ENCODE data around the gene DIAPH2.
"Not testable (repeated sequence)": the region's sequence is repeated elsewhere in the genome, so short reads cannot be mapped to it uniquely, and the experiment has no call there.

Gene DIAPH2

DNA sequence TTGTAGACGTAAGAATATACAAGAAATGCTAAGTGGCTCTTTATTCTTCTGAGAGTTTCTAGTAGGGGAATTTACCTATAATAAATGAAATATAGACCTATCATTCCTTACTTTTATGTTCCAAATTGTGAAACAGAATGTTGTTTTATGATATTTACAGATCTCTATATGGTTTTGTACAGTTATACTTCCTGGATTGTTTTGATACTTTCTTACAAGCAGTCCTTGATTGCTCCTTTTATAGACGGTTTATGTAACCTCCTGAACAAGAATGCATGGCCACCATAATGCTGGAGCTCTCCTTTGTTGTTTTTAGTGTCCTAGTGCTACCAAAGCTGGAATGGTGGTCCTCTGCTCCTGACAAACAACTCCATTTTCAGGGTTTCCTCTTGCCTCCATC lies 107.4 kb downstream of the DIAPH2 start:
- Mint-ChIP-seq H3K27me3 (no peaks in the 10 kb centered on the region), H3K9me3 (no peaks in the 10 kb centered on the region), H3K27ac (no peak overlapping the region), H3K4me3 (no peak overlapping the region), H3K36me3 (ENCODE audit: insufficient read depth) (no peaks in the 10 kb centered on the region), H3K4me1 (ENCODE audit: low read depth in 2 of 2) (peaks cover 0 to 3% of the 10 kb centered on the region in 2 donors)
- no peak for ATAC-seq (replicated peaks)
- no peak for DNase-seq

DNA sequence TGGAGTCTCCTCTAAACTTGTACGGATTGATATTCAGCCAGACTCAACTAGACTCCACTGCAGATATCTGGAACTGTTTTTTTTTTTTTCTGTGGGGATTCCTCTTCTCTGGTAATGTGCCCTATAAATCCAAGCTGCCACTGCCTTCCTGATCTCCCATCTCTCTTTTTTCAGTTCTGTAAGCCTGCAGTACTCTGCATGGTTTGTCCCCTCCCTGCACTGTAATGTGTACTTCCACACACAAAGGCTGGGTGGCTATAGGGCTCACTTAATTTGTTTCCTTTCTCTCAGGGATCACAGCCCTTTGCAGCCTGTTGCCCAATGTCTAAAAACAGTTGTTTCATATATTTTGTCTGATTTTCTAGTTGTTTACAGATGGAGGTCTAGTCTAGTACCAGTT lies 114.3 kb downstream of the DIAPH2 start:
- H3K4me1 Mint-ChIP-seq (ENCODE audit: low read depth in 2 of 2) = peaks cover 0 to 14% of the 10 kb centered on the region in 2 donors
- H3K27ac Mint-ChIP-seq = peak overlapping the region in 1 of 2 donors; percentile 31
- no peak overlapping the region for H3K4me3 Mint-ChIP-seq
- H3K9me3 Mint-ChIP-seq = no peaks in the 10 kb centered on the region
- H3K36me3 Mint-ChIP-seq (ENCODE audit: insufficient read depth) = no peaks in the 10 kb centered on the region
- H3K27me3 Mint-ChIP-seq = no peaks in the 10 kb centered on the region
- no peak for DNase-seq
- no peak for ATAC-seq (replicated peaks)

DNA sequence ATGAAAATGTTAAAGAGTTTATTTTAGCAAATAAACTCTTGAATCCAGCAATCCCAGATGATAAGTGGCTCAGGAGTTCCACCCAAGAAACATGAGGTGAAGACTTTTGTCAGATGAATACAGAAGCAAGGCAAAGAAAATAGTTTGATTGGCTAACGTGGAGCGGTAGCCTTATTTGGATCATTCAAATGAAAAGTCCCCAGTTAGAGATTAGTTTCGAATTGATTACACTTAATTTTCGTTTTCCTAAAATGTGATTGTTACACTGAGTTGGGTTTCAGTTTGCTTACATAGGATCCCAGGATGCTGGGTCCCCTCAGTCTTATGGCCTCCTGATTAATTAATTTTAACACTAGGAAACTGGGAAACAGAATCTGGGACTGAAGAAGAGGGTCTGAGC lies 122.7 kb downstream of the DIAPH2 start:
- Mint-ChIP-seq H3K36me3 (ENCODE audit: insufficient read depth) (no peaks in the 10 kb centered on the region), H3K9me3 (no peaks in the 10 kb centered on the region), H3K4me3 (no peak overlapping the region), H3K4me1 (ENCODE audit: low read depth in 2 of 2) (peaks cover 2 to 6% of the 10 kb centered on the region in 2 donors), H3K27me3 (no peaks in the 10 kb centered on the region), H3K27ac (no peak overlapping the region)
- ATAC-seq (replicated peaks) = no peak
- no peak for DNase-seq

DNA sequence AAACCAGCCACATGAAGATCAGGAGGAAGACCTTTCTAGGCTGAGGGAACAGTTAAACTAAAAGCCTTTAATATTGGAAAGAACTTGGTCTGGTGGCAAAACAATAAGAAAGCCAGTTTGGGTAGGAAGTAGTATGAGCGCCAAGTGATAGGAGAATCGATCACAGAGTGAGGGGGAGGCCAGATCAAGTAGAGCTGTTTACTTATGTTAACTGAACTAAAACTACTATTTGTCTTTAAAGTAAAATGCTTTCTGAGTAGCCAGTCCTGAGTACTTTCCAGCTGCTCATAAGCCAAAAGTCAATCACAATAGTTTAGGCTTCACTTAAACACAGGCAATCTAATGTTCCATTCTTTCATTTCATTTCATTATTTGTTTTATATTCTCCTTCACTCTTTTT lies 136.3 kb downstream of the DIAPH2 start:
- no peaks in the 10 kb centered on the region for H3K36me3 Mint-ChIP-seq (ENCODE audit: insufficient read depth)
- H3K4me1 Mint-ChIP-seq (ENCODE audit: low read depth in 2 of 2) = peaks cover 0 to 4% of the 10 kb centered on the region in 2 donors
- no peaks in the 10 kb centered on the region for H3K9me3 Mint-ChIP-seq
- no peak overlapping the region for H3K27ac Mint-ChIP-seq
- no peak for DNase-seq
- H3K4me3 Mint-ChIP-seq = no peak overlapping the region
- H3K27me3 Mint-ChIP-seq = no peaks in the 10 kb centered on the region
- no peak for ATAC-seq (replicated peaks)

DNA sequence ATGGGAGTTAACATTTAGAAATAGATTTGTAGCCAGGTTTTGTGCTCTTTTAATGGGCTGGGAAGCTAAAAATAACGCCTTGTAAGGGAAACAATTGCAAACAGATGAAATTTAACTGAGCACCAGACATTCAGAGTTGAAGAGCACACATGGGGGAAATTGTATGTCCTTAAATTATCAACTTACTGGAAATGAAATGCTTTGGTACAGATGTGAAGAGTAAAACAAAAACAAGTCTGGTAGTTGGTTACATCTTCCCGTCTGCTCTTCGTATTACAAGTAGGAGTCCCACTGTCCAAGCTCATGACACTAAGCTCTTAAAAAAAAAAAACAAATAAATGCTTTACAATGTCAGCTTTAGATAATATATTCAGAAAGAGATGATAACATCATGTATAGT lies 139.5 kb downstream of the DIAPH2 start:
- no peak overlapping the region for H3K4me3 Mint-ChIP-seq
- no peaks in the 10 kb centered on the region for H3K36me3 Mint-ChIP-seq (ENCODE audit: insufficient read depth)
- H3K4me1 Mint-ChIP-seq (ENCODE audit: low read depth in 2 of 2) = peaks cover 0 to 4% of the 10 kb centered on the region in 2 donors
- ATAC-seq (replicated peaks) (no peak), DNase-seq (no peak)
- no peaks in the 10 kb centered on the region for H3K27me3 Mint-ChIP-seq
- H3K27ac Mint-ChIP-seq = no peak overlapping the region
- no peaks in the 10 kb centered on the region for H3K9me3 Mint-ChIP-seq

DNA sequence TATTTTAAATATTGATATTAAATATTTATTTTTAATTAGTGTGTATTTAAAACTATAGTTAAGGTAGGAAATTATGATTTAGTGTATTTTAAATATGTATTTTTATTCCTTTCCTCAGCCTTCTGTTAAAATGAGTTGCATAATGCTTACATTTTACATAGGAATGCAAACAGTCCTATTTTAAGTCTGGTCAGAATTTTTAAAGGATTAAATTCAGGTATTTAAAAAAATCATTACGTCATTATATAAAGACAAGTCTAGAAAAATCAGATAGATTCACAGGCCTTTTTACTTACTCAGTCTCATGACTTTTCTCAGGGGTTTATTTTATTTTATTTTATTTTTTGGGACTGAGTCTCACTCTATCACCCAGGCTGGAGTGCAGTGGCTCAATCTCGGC lies 148.7 kb downstream of the DIAPH2 start:
- Mint-ChIP-seq H3K4me3 (no peak overlapping the region), H3K27me3 (no peaks in the 10 kb centered on the region), H3K9me3 (no peaks in the 10 kb centered on the region), H3K4me1 (ENCODE audit: low read depth in 2 of 2) (peaks cover 0 to 3% of the 10 kb centered on the region in 2 donors), H3K27ac (no peak overlapping the region), H3K36me3 (ENCODE audit: insufficient read depth) (peaks cover 3% of the 10 kb centered on the region)
- no peak for DNase-seq
- ATAC-seq (replicated peaks) = no peak

DNA sequence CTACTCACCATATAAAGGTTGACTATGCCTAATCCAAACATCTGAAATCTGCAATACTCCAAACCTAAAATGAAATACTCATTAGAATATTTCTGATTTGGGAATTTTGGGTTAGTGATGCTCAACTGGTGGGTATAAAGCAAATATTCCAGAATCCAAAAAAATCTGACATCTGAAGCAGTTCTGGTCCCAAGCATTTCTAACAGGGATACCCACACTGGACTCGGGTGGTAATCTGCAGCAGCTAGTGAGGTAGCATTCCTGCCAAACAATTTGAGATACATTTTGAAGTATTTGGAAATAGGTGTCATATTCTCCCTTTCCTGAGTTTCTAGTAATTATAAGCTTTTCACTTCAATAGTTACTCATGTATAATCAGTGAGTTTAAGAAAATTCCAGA lies 149.5 kb downstream of the DIAPH2 start:
- no peak overlapping the region for H3K4me3 Mint-ChIP-seq
- no peak for ATAC-seq (replicated peaks)
- no peaks in the 10 kb centered on the region for H3K27me3 Mint-ChIP-seq
- no peak overlapping the region for H3K27ac Mint-ChIP-seq
- no peaks in the 10 kb centered on the region for H3K9me3 Mint-ChIP-seq
- peaks cover 3% of the 10 kb centered on the region for H3K36me3 Mint-ChIP-seq (ENCODE audit: insufficient read depth)
- DNase-seq = no peak
- H3K4me1 Mint-ChIP-seq (ENCODE audit: low read depth in 2 of 2) = peaks cover 0 to 3% of the 10 kb centered on the region in 2 donors

DNA sequence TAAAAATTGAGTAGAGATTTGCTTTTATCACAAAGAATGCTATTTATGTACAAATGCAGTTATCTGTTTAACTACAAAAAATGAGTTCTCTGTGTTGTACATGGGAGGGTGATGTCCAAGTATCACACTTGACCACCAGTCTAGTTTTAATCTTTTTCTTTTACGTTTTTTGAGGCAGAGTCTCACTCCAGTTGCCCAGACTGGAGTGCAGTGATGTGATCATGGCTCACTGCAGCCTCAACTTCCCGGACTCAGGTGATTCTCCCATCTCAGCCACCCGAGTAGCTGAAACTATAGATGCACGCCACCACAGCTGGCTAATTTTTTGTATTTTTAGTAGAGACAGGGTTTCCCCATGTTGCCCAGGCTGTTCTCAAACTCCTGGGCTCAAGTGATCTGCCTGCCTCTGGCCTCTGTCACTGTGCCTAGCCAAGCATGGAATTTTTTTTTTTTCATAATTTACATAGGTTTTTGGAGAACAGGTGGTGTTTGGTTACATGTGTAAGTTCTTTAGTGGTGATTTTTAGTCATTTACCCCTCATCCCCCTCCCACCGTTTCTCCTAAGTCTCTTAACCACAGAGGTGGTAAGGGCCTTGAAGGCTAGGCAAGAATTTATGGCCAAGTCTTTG lies 151.1 kb downstream of the DIAPH2 start:
- DNase-seq (no peak), ATAC-seq (replicated peaks) (no peak)
- Mint-ChIP-seq H3K27ac (no peak overlapping the region), H3K4me3 (no peak overlapping the region), H3K27me3 (no peaks in the 10 kb centered on the region), H3K9me3 (no peaks in the 10 kb centered on the region), H3K36me3 (ENCODE audit: insufficient read depth) (peaks cover 3% of the 10 kb centered on the region), H3K4me1 (ENCODE audit: low read depth in 2 of 2) (peaks cover 0 to 3% of the 10 kb centered on the region in 2 donors)

DNA sequence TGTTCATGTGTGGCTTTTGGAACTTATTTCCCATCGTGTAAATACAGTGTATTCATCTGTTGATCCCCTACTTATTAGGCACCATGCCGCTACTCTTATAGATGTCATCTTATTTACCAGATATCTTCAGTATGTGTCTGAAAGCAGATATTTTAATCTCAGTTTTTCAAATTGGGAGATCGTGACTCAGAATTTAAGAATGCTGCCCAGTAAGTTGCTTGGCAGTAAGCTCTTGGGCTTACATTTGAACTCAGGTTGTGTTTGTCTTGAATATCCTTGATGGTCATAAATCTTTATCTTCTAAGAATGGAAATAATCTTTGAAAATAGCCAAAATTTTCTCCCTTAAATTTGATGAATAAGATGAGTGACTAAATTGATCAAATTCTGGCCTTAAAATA lies 153.2 kb downstream of the DIAPH2 start:
- no peak for ATAC-seq (replicated peaks)
- H3K27ac Mint-ChIP-seq = no peak overlapping the region
- peaks cover 3% of the 10 kb centered on the region for H3K36me3 Mint-ChIP-seq (ENCODE audit: insufficient read depth)
- no peaks in the 10 kb centered on the region for H3K27me3 Mint-ChIP-seq
- H3K4me3 Mint-ChIP-seq = no peak overlapping the region
- H3K9me3 Mint-ChIP-seq = no peaks in the 10 kb centered on the region
- DNase-seq = no peak
- peaks cover 0 to 9% of the 10 kb centered on the region in 2 donors for H3K4me1 Mint-ChIP-seq (ENCODE audit: low read depth in 2 of 2)

DNA sequence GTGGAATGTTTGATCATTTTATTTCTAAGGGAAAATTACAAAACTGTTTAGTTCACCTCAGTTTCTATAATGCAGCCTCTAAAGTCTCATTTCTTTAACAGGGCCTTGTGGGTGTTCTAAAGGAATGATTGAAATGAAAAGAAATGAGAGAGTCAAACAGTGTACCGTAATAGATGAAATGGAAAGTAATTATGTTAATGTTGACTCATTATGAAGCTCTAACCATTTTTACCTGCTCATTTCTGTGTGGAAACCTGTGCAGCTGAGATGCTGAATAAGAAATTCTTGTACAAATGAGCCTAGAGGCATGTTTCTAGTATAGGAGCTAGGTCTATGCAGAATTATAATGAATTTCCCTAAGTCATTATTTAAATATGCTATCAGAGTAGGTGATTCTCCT lies 153.9 kb downstream of the DIAPH2 start:
- Mint-ChIP-seq H3K27ac (no peak overlapping the region), H3K4me1 (ENCODE audit: low read depth in 2 of 2) (peaks cover 0 to 9% of the 10 kb centered on the region in 2 donors), H3K36me3 (ENCODE audit: insufficient read depth) (peaks cover 3% of the 10 kb centered on the region), H3K27me3 (no peaks in the 10 kb centered on the region), H3K4me3 (no peak overlapping the region), H3K9me3 (no peaks in the 10 kb centered on the region)
- ATAC-seq (replicated peaks) (no peak), DNase-seq (no peak)

DNA sequence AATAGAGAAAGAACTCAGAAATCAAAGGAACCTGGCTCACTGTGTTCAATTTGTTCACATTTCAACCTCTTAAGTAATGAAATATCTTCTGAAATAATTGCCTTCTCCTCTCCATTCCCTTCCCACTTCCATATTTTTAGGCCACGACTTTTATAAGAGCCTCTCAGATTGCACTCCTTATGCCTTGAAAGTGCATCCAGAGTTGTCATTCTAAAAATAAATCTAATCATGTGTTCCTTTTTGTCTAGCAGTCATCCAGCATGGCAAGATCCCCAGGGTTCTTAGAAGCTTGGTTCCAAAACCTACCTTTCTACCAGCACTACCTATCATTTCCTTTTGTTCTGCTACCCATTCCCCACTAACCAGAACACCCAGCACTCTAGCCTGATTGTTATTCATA lies 156.7 kb downstream of the DIAPH2 start:
- Mint-ChIP-seq H3K9me3 (no peaks in the 10 kb centered on the region), H3K36me3 (ENCODE audit: insufficient read depth) (peaks cover 3% of the 10 kb centered on the region), H3K27me3 (no peaks in the 10 kb centered on the region), H3K27ac (no peak overlapping the region), H3K4me3 (no peak overlapping the region), H3K4me1 (ENCODE audit: low read depth in 2 of 2) (peaks cover 0 to 9% of the 10 kb centered on the region in 2 donors)
- DNase-seq = no peak
- no peak for ATAC-seq (replicated peaks)

DNA sequence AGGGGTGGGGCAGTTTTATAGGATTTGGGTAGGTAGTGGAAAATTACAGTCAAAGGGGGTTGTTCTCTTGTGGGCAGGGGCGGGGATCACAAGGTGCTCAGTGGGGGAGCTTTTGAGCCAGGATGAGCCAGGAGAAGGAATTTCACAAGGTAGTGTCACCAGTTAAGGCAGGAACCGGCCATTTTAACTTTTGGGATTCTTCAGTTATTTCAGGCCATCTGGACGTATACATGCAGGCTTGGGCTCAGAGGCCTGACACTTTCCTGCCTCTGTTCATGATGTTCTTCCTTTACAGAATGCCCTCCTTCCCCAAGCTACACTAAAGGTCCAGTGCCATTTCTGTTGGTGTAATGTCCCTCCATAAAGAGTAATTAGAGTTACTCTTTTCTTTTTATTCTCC lies 157.2 kb downstream of the DIAPH2 start:
- not testable (repeated sequence) for DNase-seq; ATAC-seq (replicated peaks); H3K27ac Mint-ChIP-seq; H3K9me3 Mint-ChIP-seq; H3K27me3 Mint-ChIP-seq; H3K4me3 Mint-ChIP-seq; H3K36me3 Mint-ChIP-seq (ENCODE audit: insufficient read depth); H3K4me1 Mint-ChIP-seq (ENCODE audit: low read depth in 2 of 2)

DNA sequence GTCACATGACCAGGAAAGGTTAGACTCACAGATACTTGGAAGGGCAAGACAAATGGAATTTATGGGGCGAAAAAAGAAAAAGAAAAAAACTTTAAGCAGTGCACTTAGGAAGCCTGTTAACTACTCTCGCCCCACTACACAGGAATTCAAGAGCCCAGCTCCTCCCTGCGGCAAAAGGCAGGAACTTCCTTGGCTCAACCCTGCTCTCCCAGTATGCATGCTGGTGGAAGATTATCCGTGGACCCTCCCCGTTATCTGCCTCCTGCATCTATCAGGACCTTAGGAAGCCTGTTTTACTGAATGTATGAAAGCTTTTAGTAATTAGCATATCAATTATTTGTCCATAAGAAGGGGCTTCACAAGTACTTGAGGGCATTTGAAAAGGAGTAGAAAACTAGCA lies 158.9 kb downstream of the DIAPH2 start:
- ATAC-seq (replicated peaks) (no peak), DNase-seq (no peak)
- peaks cover 0 to 9% of the 10 kb centered on the region in 2 donors for H3K4me1 Mint-ChIP-seq (ENCODE audit: low read depth in 2 of 2)
- no peak overlapping the region for H3K4me3 Mint-ChIP-seq
- H3K9me3 Mint-ChIP-seq = no peaks in the 10 kb centered on the region
- no peak overlapping the region for H3K27ac Mint-ChIP-seq
- no peaks in the 10 kb centered on the region for H3K36me3 Mint-ChIP-seq (ENCODE audit: insufficient read depth)
- no peaks in the 10 kb centered on the region for H3K27me3 Mint-ChIP-seq

DNA sequence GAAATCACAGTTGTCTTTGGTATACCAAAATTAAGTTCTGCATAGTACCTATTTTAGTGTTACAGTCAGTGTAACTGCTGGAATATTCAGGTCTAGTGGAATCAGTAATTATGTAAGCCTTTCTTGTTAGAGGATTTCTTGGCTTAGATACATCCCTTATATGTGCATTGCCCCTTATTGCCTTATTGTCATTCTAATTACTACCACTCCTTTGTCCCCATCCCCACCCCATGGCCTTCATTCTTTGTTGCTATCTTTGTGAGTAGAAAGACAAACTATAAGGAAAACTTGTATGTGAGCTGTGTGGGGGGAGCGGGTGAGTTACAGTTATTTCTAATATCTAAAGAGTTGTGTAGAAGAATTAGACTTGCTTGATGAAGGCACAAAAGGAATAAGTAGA lies 162.2 kb downstream of the DIAPH2 start:
- Mint-ChIP-seq H3K36me3 (ENCODE audit: insufficient read depth) (no peaks in the 10 kb centered on the region), H3K27me3 (no peaks in the 10 kb centered on the region), H3K4me1 (ENCODE audit: low read depth in 2 of 2) (no peaks in the 10 kb centered on the region), H3K27ac (no peak overlapping the region), H3K4me3 (no peak overlapping the region), H3K9me3 (no peaks in the 10 kb centered on the region)
- DNase-seq = no peak
- ATAC-seq (replicated peaks) = no peak

DNA sequence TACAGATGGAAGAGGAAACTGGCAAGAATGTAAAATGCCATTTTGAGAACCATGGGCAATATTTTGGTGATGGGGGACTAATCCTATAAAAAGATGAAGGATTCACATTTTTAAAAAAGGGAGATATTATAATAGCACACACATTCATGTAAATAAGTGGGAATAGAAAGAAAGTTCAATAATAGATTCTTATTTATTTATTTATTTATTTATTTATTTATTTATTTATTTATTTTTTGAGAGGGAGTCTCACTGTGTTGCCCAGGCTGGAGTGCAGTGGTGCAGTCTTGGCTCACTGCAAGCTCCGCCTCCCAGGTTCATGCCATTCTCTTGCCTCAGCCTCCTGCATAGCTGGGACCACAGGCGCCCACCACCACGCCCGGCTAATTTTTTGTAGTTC lies 174.8 kb downstream of the DIAPH2 start:
- ATAC-seq (replicated peaks); H3K9me3 Mint-ChIP-seq; H3K27ac Mint-ChIP-seq; H3K27me3 Mint-ChIP-seq; H3K4me3 Mint-ChIP-seq; H3K36me3 Mint-ChIP-seq (ENCODE audit: insufficient read depth); H3K4me1 Mint-ChIP-seq (ENCODE audit: low read depth in 2 of 2); DNase-seq: not testable (repeated sequence)

Measured in effector memory CD8-positive, alpha-beta T cell (primary cell).